IMR-90 (cell line): ENCODE results near the gene RAI2. TPM values are rescaled to one million over a fixed set of nuclear protein-coding genes. Genes with fewer than 3 reads are reported as not detected.

Source experiments
- ATAC-seq: fragments of 200-7000 bp; cut with Tn5 transposase; 2 replicates; pipeline ENCODE4 v1.9.1; 2020; ENCODE audit warnings: low read depth, mild to moderate bottlenecking, moderate library complexity
- BruUV-seq: library from RNA; stranded (reverse); fragments of 400-500 nt; replicated peaks from 2 replicates; lab custom pipeline; 2021; lab: Mats Ljungman, UMichigan
- CTCF ChIA-PET: fragments of 300-600 bp; formaldehyde crosslinking; extraction: SDS; loops from one replicate; lab custom pipeline; 2021; ENCODE audit warnings: antibody characterized with exemption; lab: Yijun Ruan, JAX
- POLR2A ChIA-PET: fragments of 300-600 bp; sonication (Branson Sonifier 250); formaldehyde crosslinking; loops from one replicate; lab custom pipeline; 2022; ENCODE audit warnings: antibody characterized with exemption; ENCODE audit not compliant: unreplicated experiment; lab: Charles Lee
- DNase-seq: peaks from one replicate; pipeline ENCODE4 v3.0.0; 2013
- H2AFZ ChIP-seq: replicated peaks from 2 replicates; pipeline ENCODE3; 2013; ENCODE audit warnings: low read length, mild to moderate bottlenecking; ENCODE audit not compliant: poor library complexity
- H2AK5ac ChIP-seq: 2 replicates; pipeline ENCODE4 v1.6.1; 2013; ENCODE audit warnings: low read depth, low read length, inconsistent platforms
- H2AK9ac ChIP-seq: replicated peaks from 2 replicates; pipeline ENCODE3; 2013; ENCODE audit warnings: mild to moderate bottlenecking, low read depth, low read length, moderate library complexity; ENCODE audit not compliant: poor library complexity
- H2BK120ac ChIP-seq: 2 replicates; pipeline ENCODE4 v1.6.1; 2013; ENCODE audit warnings: low read depth, low read length, inconsistent platforms
- H2BK15ac ChIP-seq: 3 replicates; pipeline ENCODE4 v1.6.1; 2013; ENCODE audit warnings: low read depth, low read length, inconsistent platforms
- H2BK20ac ChIP-seq: 2 replicates; pipeline ENCODE4 v1.6.1; 2013; ENCODE audit warnings: low read depth, mild to moderate bottlenecking, inconsistent platforms, low read length, moderate library complexity
- H2BK5ac ChIP-seq: 2 replicates; pipeline ENCODE4 v1.6.1; 2013; ENCODE audit warnings: mild to moderate bottlenecking, low read depth, low read length, inconsistent platforms; ENCODE audit not compliant: poor library complexity, severe bottlenecking
- H3K14ac ChIP-seq: replicated peaks from 2 replicates; pipeline ENCODE4 v1.6.1; 2013; ENCODE audit warnings: low read depth, low read length, inconsistent platforms
- H3K18ac ChIP-seq: 2 replicates; pipeline ENCODE4 v1.6.1; 2013; ENCODE audit warnings: low read depth, low read length, control low read depth
- H3K23ac ChIP-seq: 2 replicates; pipeline ENCODE4 v1.6.1; 2013; ENCODE audit warnings: low read depth, low read length, inconsistent platforms
- H3K27ac ChIP-seq: 2 replicates; pipeline ENCODE4 v1.5.1; 2013; ENCODE audit warnings: mild to moderate bottlenecking, control low read depth, low read length; ENCODE audit not compliant: insufficient read depth
- H3K27me3 ChIP-seq: 2 replicates; pipeline ENCODE4 v1.6.1; 2013; ENCODE audit warnings: low read length; ENCODE audit not compliant: control insufficient read depth, insufficient read depth
- H3K36me3 ChIP-seq: 2 replicates; pipeline ENCODE4 v1.6.1; 2013; ENCODE audit warnings: low read length, mixed read lengths; ENCODE audit not compliant: control insufficient read depth, insufficient read depth
- H3K4ac ChIP-seq: 2 replicates; pipeline ENCODE4 v1.6.1; 2013; ENCODE audit warnings: low read depth, low read length, inconsistent platforms
- H3K4me1 ChIP-seq: 2 replicates; pipeline ENCODE4 v1.6.1; 2013; ENCODE audit warnings: low read length, mixed read lengths; ENCODE audit not compliant: control insufficient read depth, insufficient read depth
- H3K4me2 ChIP-seq: 2 replicates; pipeline ENCODE4 v1.6.1; 2013; ENCODE audit warnings: low read depth, mild to moderate bottlenecking, control low read depth, low read length, moderate library complexity
- H3K4me3 ChIP-seq: 2 replicates; pipeline ENCODE4 v1.5.1; 2013; ENCODE audit warnings: low read depth, mild to moderate bottlenecking, control low read depth, low read length, moderate library complexity; ENCODE audit not compliant: insufficient read depth
- H3K56ac ChIP-seq: 2 replicates; pipeline ENCODE4 v1.6.1; 2013; ENCODE audit warnings: low read length, inconsistent platforms; ENCODE audit not compliant: insufficient read depth; ENCODE audit errors: extremely low read depth
- H3K79me1 ChIP-seq, 2 experiments: 2 replicates each; pipeline ENCODE4 v1.6.1; 2013; ENCODE audit warnings: low read length in 2 of 2, inconsistent platforms in 1 of 2, low read depth in 1 of 2
- H3K9ac ChIP-seq: 2 replicates; pipeline ENCODE4 v1.6.1; 2013; ENCODE audit warnings: low read depth, low read length, control low read depth
- H3K9me1 ChIP-seq: 2 replicates; pipeline ENCODE4 v1.6.1; 2013; ENCODE audit warnings: low read length, inconsistent platforms; ENCODE audit not compliant: insufficient read depth
- H3K9me3 ChIP-seq: 2 replicates; pipeline ENCODE4 v1.6.1; 2013; ENCODE audit warnings: low read length; ENCODE audit not compliant: control insufficient read depth, insufficient read depth
- H4K20me1 ChIP-seq: 2 replicates; pipeline ENCODE4 v1.6.1; 2013; ENCODE audit warnings: low read length, inconsistent platforms; ENCODE audit not compliant: insufficient read depth
- H4K5ac ChIP-seq: 2 replicates; pipeline ENCODE4 v1.6.1; 2013; ENCODE audit warnings: mild to moderate bottlenecking, low read depth, low read length, control low read depth
- H4K8ac ChIP-seq, 2 experiments: 2 replicates each; pipeline ENCODE4 v1.6.1; 2013; ENCODE audit warnings: low read depth in 2 of 2, low read length in 2 of 2, control low read depth in 1 of 2, inconsistent platforms in 1 of 2
- H4K91ac ChIP-seq: 2 replicates; pipeline ENCODE4 v1.6.1; 2013; ENCODE audit warnings: low read depth, low read length, inconsistent platforms; ENCODE audit not compliant: insufficient read depth
- BHLHE40 ChIP-seq: fragments of 150-350 bp; IDR thresholded peaks from 2 replicates; pipeline ENCODE4 v1.6.1; 2016; ENCODE audit warnings: mild to moderate bottlenecking, low read depth, low read length
- CEBPB ChIP-seq: IDR thresholded peaks from 2 replicates; pipeline ENCODE4 v1.6.1; 2012; ENCODE audit warnings: low read depth, low read length, improper control_type of control experiment
- CHD1 ChIP-seq: IDR thresholded peaks from 2 replicates; pipeline ENCODE4 v1.6.1; 2012; ENCODE audit warnings: low read depth, low read length, improper control_type of control experiment
- FOS ChIP-seq: fragments of 150-350 bp; IDR thresholded peaks from 2 replicates; pipeline ENCODE4 v1.6.1; 2016; ENCODE audit warnings: low read depth, low read length
- MAZ ChIP-seq: IDR thresholded peaks from 2 replicates; pipeline ENCODE4 v1.6.1; 2012; ENCODE audit warnings: low read depth, mild to moderate bottlenecking, low read length, improper control_type of control experiment, moderate library complexity, borderline replicate concordance
- MXI1 ChIP-seq: IDR thresholded peaks from 2 replicates; pipeline ENCODE4 v1.6.1; 2012; ENCODE audit warnings: low read depth, mild to moderate bottlenecking, low read length, moderate library complexity, borderline replicate concordance
- NFE2L2 ChIP-seq: fragments of 150-350 bp; IDR thresholded peaks from 2 replicates; pipeline ENCODE4 v1.6.1; 2016; ENCODE audit warnings: low read depth, mild to moderate bottlenecking, low read length
- POLR2A ChIP-seq: IDR thresholded peaks from 2 replicates; pipeline ENCODE4 v1.6.1; 2012; ENCODE audit warnings: mild to moderate bottlenecking, low read depth, low read length
- RAD21 ChIP-seq: IDR thresholded peaks from 2 replicates; pipeline ENCODE4 v1.6.1; 2012; ENCODE audit warnings: low read length, improper control_type of control experiment
- RCOR1 ChIP-seq: IDR thresholded peaks from 2 replicates; pipeline ENCODE4 v1.6.1; 2012; ENCODE audit warnings: mild to moderate bottlenecking, low read length, improper control_type of control experiment; ENCODE audit not compliant: insufficient replicate concordance
- RFX5 ChIP-seq: IDR thresholded peaks from 2 replicates; pipeline ENCODE4 v1.8.0; 2012; ENCODE audit warnings: low read depth, mild to moderate bottlenecking, low read length, moderate library complexity
- WGBS, 2 experiments: methylation state at CpG; one replicate each; pipeline versions ENCODE4 v1.1.5 to v1.1.7; 2013; ENCODE audit warnings: missing lambda C conversion rate in 2 of 2; ENCODE audit not compliant: insufficient read length in 1 of 2; ENCODE audit errors: extremely low coverage in 2 of 2; 5-methylcytosine and 5-hydroxymethylcytosine counted together
- dilution Hi-C: fragments of 300-500 bp; cut with HindIII; formaldehyde crosslinking; loops from one replicate; pipeline ENCODE4 v1.14.3; 2018; ENCODE audit warnings: low sequenced_read_pairs; ENCODE audit not compliant: unreplicated experiment
- in situ Hi-C: fragments of 300-500 bp; cut with MboI; formaldehyde crosslinking; loops from 3 replicates; pipeline ENCODE4 v1.14.3; 2019; ENCODE audit warnings: low sequenced_read_pairs, inconsistent platforms, mixed read lengths
- intact Hi-C: fragments of 100-400 bp; cut with micrococcal nuclease; formaldehyde crosslinking; loops from 2 replicates; pipeline ENCODE4 v1.10.0; 2022
- polyA plus RNA-seq, 3 experiments: library from polyadenylated mRNA; depleted of rRNA; stranded (reverse); fragments of >200 nt; gene quantifications; 2 replicates each; pipeline ENCODE4 v1.2.3, GENCODE V29; 2012; ENCODE audit warnings: low replicate concordance in 1 of 3
- total RNA-seq: library from RNA; depleted of rRNA; stranded (reverse); fragments of >200 nt; gene quantifications from 2 replicates; pipeline ENCODE4 v1.2.3, GENCODE V29; 2012
- TF ChIP-seq, protein P1 (sequence below): fragments of 150-350 bp; IDR thresholded peaks from 2 replicates; pipeline ENCODE4 v1.6.1; 2017; ENCODE audit warnings: mild to moderate bottlenecking, antibody characterized with exemption, low read length, low read depth
- TF ChIP-seq, protein P2 (sequence below): conservative IDR thresholded peaks from 2 replicates; pipeline ENCODE4 v1.5.1; 2012; ENCODE audit warnings: mild to moderate bottlenecking, low read depth, low read length, improper control_type of control experiment
- TF ChIP-seq, protein P3 (sequence below): fragments of 150-350 bp; IDR thresholded peaks from 2 replicates; pipeline ENCODE4 v1.6.1; 2016; ENCODE audit warnings: low read depth, mild to moderate bottlenecking, low read length, moderate library complexity, borderline replicate concordance

The RAI2 gene
- total and polyA plus RNA-seq, 2 of the 4 experiments (the other 2 are of a cell fraction) = 0.07 TPM; not detected in 1

DNA sequence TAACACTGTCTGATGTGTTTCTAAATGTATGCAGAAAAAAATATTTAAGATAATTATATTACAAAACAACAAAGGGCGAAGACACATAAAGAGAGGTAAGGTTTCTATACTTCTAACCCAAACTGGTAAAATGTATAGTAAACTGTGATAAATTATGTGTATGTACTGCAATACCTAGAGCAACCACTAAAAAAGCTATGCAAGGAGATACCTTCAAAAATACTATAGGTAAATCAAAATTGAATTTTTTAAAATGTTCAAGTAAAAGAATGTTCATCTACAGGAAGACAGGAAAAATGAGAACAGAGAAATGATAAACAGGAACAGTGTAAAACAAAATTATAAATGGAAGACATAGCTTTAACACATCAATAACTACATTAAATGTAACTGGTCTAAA lies 27.3 kb upstream of the RAI2 start:
- DNase-seq = no peak
- no peaks in the 10 kb centered on the region for H3K79me1 ChIP-seq
- no peak overlapping the region for H2BK120ac ChIP-seq
- no peaks in the 10 kb centered on the region for H3K4me1 ChIP-seq
- no peak overlapping the region for H3K4me2 ChIP-seq
- H2AK9ac ChIP-seq = no peak overlapping the region
- H3K14ac ChIP-seq = no peak overlapping the region
- no peaks in the 10 kb centered on the region for H3K9me3 ChIP-seq
- no peak overlapping the region for H3K9ac ChIP-seq
- no peak overlapping the region for H2AK5ac ChIP-seq
- no peak overlapping the region for H3K56ac ChIP-seq
- ATAC-seq = no peak
- H2BK15ac ChIP-seq = no peak overlapping the region
- no peak overlapping the region for H3K27ac ChIP-seq
- no peak overlapping the region for H2AFZ ChIP-seq
- H3K4me3 ChIP-seq = no peak overlapping the region
- no peak overlapping the region for H3K23ac ChIP-seq
- no CpG with 5 or more reads among the region's 1 CpG for WGBS, 2 experiments
- H4K5ac ChIP-seq = no peak overlapping the region
- H3K36me3 ChIP-seq = no peaks in the 10 kb centered on the region
- dilution Hi-C loops (no loop called here), intact Hi-C loops (no loop called here), in situ Hi-C loops (no loop called here)
- no peak overlapping the region for H2BK20ac ChIP-seq
- H4K8ac ChIP-seq = no peak overlapping the region
- no peak overlapping the region for H3K4ac ChIP-seq
- no peaks in the 10 kb centered on the region for H4K20me1 ChIP-seq
- H3K18ac ChIP-seq = no peak overlapping the region
- ChIA-PET CTCF (interaction anchor here (1.1 kb wide), 1 partner anchor 13 kb away, joined by 3 read pairs; no protein-coding TSS in a partner anchor), POLR2A (no interaction called here)
- H4K91ac ChIP-seq = no peak overlapping the region
- H2BK5ac ChIP-seq = no peak overlapping the region
- no TSS peak for BruUV-seq
- no peak for TF ChIP-seq RFX5
- TF ChIP-seq CEBPB = no peak
- no peak for TF ChIP-seq BHLHE40
- TF ChIP-seq FOS = no peak
- no peak for TF ChIP-seq RAD21
- TF ChIP-seq POLR2A = no peak
- no peak for TF ChIP-seq MXI1
- no peak for TF ChIP-seq CHD1
- TF ChIP-seq, protein P1, sequence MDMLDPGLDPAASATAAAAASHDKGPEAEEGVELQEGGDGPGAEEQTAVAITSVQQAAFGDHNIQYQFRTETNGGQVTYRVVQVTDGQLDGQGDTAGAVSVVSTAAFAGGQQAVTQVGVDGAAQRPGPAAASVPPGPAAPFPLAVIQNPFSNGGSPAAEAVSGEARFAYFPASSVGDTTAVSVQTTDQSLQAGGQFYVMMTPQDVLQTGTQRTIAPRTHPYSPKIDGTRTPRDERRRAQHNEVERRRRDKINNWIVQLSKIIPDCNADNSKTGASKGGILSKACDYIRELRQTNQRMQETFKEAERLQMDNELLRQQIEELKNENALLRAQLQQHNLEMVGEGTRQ = no peak
- TF ChIP-seq, protein P2, sequence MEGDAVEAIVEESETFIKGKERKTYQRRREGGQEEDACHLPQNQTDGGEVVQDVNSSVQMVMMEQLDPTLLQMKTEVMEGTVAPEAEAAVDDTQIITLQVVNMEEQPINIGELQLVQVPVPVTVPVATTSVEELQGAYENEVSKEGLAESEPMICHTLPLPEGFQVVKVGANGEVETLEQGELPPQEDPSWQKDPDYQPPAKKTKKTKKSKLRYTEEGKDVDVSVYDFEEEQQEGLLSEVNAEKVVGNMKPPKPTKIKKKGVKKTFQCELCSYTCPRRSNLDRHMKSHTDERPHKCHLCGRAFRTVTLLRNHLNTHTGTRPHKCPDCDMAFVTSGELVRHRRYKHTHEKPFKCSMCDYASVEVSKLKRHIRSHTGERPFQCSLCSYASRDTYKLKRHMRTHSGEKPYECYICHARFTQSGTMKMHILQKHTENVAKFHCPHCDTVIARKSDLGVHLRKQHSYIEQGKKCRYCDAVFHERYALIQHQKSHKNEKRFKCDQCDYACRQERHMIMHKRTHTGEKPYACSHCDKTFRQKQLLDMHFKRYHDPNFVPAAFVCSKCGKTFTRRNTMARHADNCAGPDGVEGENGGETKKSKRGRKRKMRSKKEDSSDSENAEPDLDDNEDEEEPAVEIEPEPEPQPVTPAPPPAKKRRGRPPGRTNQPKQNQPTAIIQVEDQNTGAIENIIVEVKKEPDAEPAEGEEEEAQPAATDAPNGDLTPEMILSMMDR = no peak
- TF ChIP-seq MAZ = no peak
- no peak for TF ChIP-seq NFE2L2
- TF ChIP-seq RCOR1 = no peak
- TF ChIP-seq, protein P3, sequence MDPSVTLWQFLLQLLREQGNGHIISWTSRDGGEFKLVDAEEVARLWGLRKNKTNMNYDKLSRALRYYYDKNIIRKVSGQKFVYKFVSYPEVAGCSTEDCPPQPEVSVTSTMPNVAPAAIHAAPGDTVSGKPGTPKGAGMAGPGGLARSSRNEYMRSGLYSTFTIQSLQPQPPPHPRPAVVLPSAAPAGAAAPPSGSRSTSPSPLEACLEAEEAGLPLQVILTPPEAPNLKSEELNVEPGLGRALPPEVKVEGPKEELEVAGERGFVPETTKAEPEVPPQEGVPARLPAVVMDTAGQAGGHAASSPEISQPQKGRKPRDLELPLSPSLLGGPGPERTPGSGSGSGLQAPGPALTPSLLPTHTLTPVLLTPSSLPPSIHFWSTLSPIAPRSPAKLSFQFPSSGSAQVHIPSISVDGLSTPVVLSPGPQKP = no peak
- H3K27me3 ChIP-seq = no peaks in the 10 kb centered on the region; the same call in 1 of the 2 replicates
- no peaks in the 10 kb centered on the region for H3K9me1 ChIP-seq
